ENCODE data around the gene ZCCHC7. TPM values are rescaled to one million over a fixed set of nuclear protein-coding genes. Genes with fewer than 3 reads are reported as not detected.

ZCCHC7 gene
- total RNA-seq, 3 donors from 2014 or later = 19.8 to 29.1 (median 26.9) TPM

DNA sequence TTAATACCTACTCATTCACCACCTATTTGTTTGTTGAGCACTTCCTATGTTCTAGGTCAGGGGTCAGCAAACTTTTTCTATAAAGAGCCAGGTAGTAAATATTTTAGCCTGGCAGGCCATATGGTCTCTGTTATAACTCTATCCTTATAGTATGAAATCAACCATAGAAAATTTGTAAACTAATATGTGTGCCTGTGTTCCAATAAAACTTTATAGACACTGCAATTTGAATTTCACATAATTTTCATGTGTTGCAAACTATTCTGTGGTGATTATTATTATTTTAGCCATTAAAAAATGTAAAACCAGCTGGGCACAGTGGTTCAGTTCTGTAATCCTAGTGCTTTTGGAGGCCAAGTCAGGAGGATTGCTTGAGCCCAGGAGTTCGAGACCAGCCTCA, 223.3 kb downstream of the ZCCHC7 start:
- Histone ChIP-seq H3K9me3 (no peaks in the 10 kb centered on the region), H3K27ac (no peak overlapping the region), H3K4me1 (no peaks in the 10 kb centered on the region), H3K4me3 (no peak overlapping the region), H3K36me3 (no peaks in the 10 kb centered on the region), H3K27me3 (no peaks in the 10 kb centered on the region)
- TF ChIP-seq CTCF (IDR thresholded peaks at IDR 0.05) (no peak), POLR2AphosphoS5 (IDR thresholded peaks at IDR 0.05) (no peak), POLR2A (IDR thresholded peaks at IDR 0.05) (no peak)
- no peak for DNase-seq (ENCODE audit: low spot score in 2 of 2)
- intact Hi-C loops (cut with DNase I; ENCODE audit: low total_unique reads) = no loop called here

DNA sequence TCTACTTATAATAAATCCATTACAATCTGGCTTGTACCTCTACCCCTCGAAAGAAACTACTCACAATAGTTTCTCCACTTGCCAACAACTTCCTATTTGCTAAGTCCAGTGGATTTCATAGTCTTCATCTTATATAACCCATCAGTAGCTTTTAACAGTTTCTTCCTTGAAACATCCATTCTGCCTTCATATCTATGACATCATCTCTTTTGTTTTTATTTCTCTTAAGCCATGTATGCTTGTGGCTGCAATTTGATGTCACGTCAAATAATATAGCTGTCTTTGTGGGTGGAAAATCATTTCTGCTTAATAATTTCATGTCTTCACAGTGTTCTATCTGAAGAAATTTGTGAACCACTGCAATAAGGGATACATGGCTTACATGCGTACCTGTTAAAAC, 224.7 kb downstream of the ZCCHC7 start:
- Histone ChIP-seq H3K27me3 (no peaks in the 10 kb centered on the region), H3K4me3 (no peak overlapping the region), H3K36me3 (no peaks in the 10 kb centered on the region), H3K27ac (no peak overlapping the region), H3K4me1 (no peaks in the 10 kb centered on the region), H3K9me3 (no peaks in the 10 kb centered on the region)
- no peak for DNase-seq (ENCODE audit: low spot score in 2 of 2)
- TF ChIP-seq CTCF (IDR thresholded peaks at IDR 0.05) (no peak), POLR2A (IDR thresholded peaks at IDR 0.05) (no peak), POLR2AphosphoS5 (IDR thresholded peaks at IDR 0.05) (no peak)
- intact Hi-C loops (cut with DNase I; ENCODE audit: low total_unique reads) = no loop called here

DNA sequence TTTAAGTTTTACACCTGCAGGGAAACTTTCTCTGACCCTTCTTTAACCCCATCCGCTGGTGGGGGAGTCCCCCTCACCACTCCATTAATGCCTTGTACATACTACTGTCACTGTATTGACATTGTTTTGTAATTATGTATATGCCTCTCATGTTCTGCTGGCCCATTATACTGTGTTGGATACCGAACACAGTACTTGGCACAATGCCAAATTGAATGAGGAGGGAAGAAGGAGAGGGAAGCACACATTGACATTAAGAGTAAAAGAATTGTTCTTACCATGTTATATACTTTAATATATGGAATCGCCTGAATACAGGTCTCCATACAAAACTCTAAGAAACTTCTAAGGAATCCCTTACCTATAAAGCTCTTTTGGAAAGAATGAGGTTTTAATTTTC, 228.5 kb downstream of the ZCCHC7 start:
- Histone ChIP-seq H3K4me1 (no peaks in the 10 kb centered on the region), H3K36me3 (no peaks in the 10 kb centered on the region), H3K27me3 (no peaks in the 10 kb centered on the region), H3K27ac (no peak overlapping the region), H3K9me3 (no peaks in the 10 kb centered on the region), H3K4me3 (no peak overlapping the region)
- no peak for DNase-seq (ENCODE audit: low spot score in 2 of 2)
- intact Hi-C loops (cut with DNase I; ENCODE audit: low total_unique reads) = no loop called here
- TF ChIP-seq POLR2A (IDR thresholded peaks at IDR 0.05) (no peak), POLR2AphosphoS5 (IDR thresholded peaks at IDR 0.05) (no peak), CTCF (IDR thresholded peaks at IDR 0.05) (no peak)

DNA sequence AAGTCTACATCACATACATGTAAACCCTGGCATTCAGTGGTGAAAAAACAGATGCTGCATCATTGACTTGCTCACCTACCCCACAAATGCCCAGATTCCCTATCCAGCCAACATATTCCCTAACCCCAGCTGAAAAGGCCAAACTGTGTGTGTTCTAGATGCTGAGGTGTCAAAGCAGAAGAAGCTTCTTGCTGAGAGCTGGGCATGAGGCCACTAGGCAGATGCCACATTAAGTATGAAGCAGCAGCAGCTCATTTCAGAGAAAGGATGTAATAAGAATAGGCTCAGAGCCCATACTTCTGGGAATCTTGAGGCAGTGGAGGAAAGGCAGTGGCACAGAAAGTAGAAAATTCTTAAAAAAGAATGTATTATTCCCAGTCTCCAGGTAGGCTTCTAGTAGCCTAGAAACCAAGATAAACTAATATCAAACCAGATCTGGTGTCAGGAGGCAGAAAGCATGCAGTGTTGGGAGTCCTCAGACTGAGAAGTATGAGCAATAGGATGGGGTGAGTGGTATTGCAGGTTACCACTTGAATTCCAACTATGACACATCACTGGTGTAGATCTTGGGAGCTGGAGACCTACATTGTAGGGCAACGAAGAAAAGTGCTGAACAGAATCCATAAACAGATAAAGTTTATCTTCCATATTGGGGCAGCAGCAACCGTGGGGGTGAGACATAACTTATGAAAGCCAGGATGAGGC, 230.3 kb downstream of the ZCCHC7 start:
- H3K27me3 ChIP-seq = no peaks in the 10 kb centered on the region
- DNase-seq (ENCODE audit: low spot score in 2 of 2) = no peak
- no peak overlapping the region for H3K27ac ChIP-seq
- H3K4me1 ChIP-seq = no peaks in the 10 kb centered on the region
- no peaks in the 10 kb centered on the region for H3K36me3 ChIP-seq
- no peaks in the 10 kb centered on the region for H3K9me3 ChIP-seq
- intact Hi-C loops (cut with DNase I; ENCODE audit: low total_unique reads) = loop anchor here (5.0 to 10.0 kb wide), 2 partner anchors 777 to 1036 kb away; no protein-coding TSS in a partner anchor
- TF ChIP-seq POLR2AphosphoS5 (IDR thresholded peaks at IDR 0.05) = no peak
- no peak for TF ChIP-seq POLR2A (IDR thresholded peaks at IDR 0.05)
- TF ChIP-seq CTCF (IDR thresholded peaks at IDR 0.05) = no peak
- H3K4me3 ChIP-seq = no peak overlapping the region

- TF ChIP-seq POLR2A (IDR thresholded peaks at IDR 0.05) = no peak
- TF ChIP-seq POLR2AphosphoS5 (IDR thresholded peaks at IDR 0.05) = no peak
- no peak for TF ChIP-seq CTCF (IDR thresholded peaks at IDR 0.05)
- H3K27me3 ChIP-seq = no peaks in the 10 kb centered on the region
- H3K27ac ChIP-seq = no peak overlapping the region
- no peaks in the 10 kb centered on the region for H3K9me3 ChIP-seq
- intact Hi-C loops (cut with DNase I; ENCODE audit: low total_unique reads) = loop anchor here (5.0 to 10.0 kb wide), 2 partner anchors 774 to 1039 kb away; no protein-coding TSS in a partner anchor
- H3K36me3 ChIP-seq = no peaks in the 10 kb centered on the region
- no peak for DNase-seq (ENCODE audit: low spot score in 2 of 2)
- H3K4me3 ChIP-seq = no peak overlapping the region
- H3K4me1 ChIP-seq = no peaks in the 10 kb centered on the region
Measured at GRCh38 chr9:37353791-37354190, 233.4 kb downstream of the ZCCHC7 start.
